ENCODE results near the gene L3MBTL4. TPM values are rescaled to one million over a fixed set of nuclear protein-coding genes. Genes with fewer than 3 reads are reported as not detected.

The L3MBTL4 gene
- polyA plus RNA-seq, 4 donors = 2.6 to 6.5 (median 3.6) TPM

GRCh38 chr18:6001867-6002266 lies 412.8 kb downstream of the L3MBTL4 start:
- FAIRE-seq (no peak), DNase-seq (no peak)
- Histone ChIP-seq H3K27ac (ENCODE audit: low read depth in 1 of 3, low read length in 2 of 3) (no peak overlapping the region), H3K9me3 (ENCODE audit: control insufficient read depth in 2 of 2, insufficient read depth in 1 of 2, low read depth in 1 of 2, low read length in 1 of 2) (peaks cover 0 to 4% of the 10 kb centered on the region in 2 donors), H3K27me3 (ENCODE audit: control insufficient read depth in 3 of 3, insufficient read depth in 3 of 3, low read length in 3 of 3) (no peaks in the 10 kb centered on the region), H3K4me1 (ENCODE audit: control insufficient read depth in 3 of 3, insufficient read depth in 2 of 3, low read depth in 1 of 3, low read length in 2 of 3) (no peaks in the 10 kb centered on the region), H3K36me3 (ENCODE audit: control insufficient read depth in 3 of 3, insufficient read depth in 2 of 3, low read depth in 1 of 3, low read length in 3 of 3) (no peaks in the 10 kb centered on the region), H3K4me3 (ENCODE audit: low read depth in 1 of 3, low read length in 3 of 3) (no peak overlapping the region)
- 72 to 84% (median 78%) methylated on average over 2 of the region's 2 CpGs for WGBS, 3 donors

- Histone ChIP-seq H3K9me3 (ENCODE audit: control insufficient read depth in 2 of 2, insufficient read depth in 1 of 2, low read depth in 1 of 2, low read length in 1 of 2) (peaks cover 0 to 4% of the 10 kb centered on the region in 2 donors), H3K4me3 (ENCODE audit: low read depth in 1 of 3, low read length in 3 of 3) (no peak overlapping the region), H3K4me1 (ENCODE audit: control insufficient read depth in 3 of 3, insufficient read depth in 2 of 3, low read depth in 1 of 3, low read length in 2 of 3) (no peaks in the 10 kb centered on the region), H3K27ac (ENCODE audit: low read depth in 1 of 3, low read length in 2 of 3) (no peak overlapping the region), H3K36me3 (ENCODE audit: control insufficient read depth in 3 of 3, insufficient read depth in 2 of 3, low read depth in 1 of 3, low read length in 3 of 3) (no peaks in the 10 kb centered on the region), H3K27me3 (ENCODE audit: control insufficient read depth in 3 of 3, insufficient read depth in 3 of 3, low read length in 3 of 3) (no peaks in the 10 kb centered on the region)
- FAIRE-seq (no peak), DNase-seq (no peak)
Observed at GRCh38 chr18:5998907-5999306, 415.8 kb downstream of the L3MBTL4 start.

- no peaks in the 10 kb centered on the region for H3K36me3 ChIP-seq (ENCODE audit: control insufficient read depth in 3 of 3, insufficient read depth in 2 of 3, low read depth in 1 of 3, low read length in 3 of 3)
- WGBS, 3 donors = 84 to 88% (median 85%) methylated on average over 7 of the region's 7 CpGs
- H3K27ac ChIP-seq (ENCODE audit: low read depth in 1 of 3, low read length in 2 of 3) = no peak overlapping the region
- DNase-seq (peak in 1 of 2 donors; percentile 45), FAIRE-seq (no peak)
- H3K27me3 ChIP-seq (ENCODE audit: control insufficient read depth in 3 of 3, insufficient read depth in 3 of 3, low read length in 3 of 3) = no peaks in the 10 kb centered on the region
- H3K9me3 ChIP-seq (ENCODE audit: control insufficient read depth in 2 of 2, insufficient read depth in 1 of 2, low read depth in 1 of 2, low read length in 1 of 2) = peaks cover 0 to 4% of the 10 kb centered on the region in 2 donors
- no peak overlapping the region for H3K4me3 ChIP-seq (ENCODE audit: low read depth in 1 of 3, low read length in 3 of 3)
- H3K4me1 ChIP-seq (ENCODE audit: control insufficient read depth in 3 of 3, insufficient read depth in 2 of 3, low read depth in 1 of 3, low read length in 2 of 3) = no peaks in the 10 kb centered on the region
Observed at GRCh38 chr18:5998166-5998881, 416.4 kb downstream of the L3MBTL4 start.

GRCh38 chr18:5997361-5997760 lies 417.4 kb downstream of the L3MBTL4 start:
- no peak overlapping the region for H3K4me3 ChIP-seq (ENCODE audit: low read depth in 1 of 3, low read length in 3 of 3)
- H3K27ac ChIP-seq (ENCODE audit: low read depth in 1 of 3, low read length in 2 of 3) = no peak overlapping the region
- H3K36me3 ChIP-seq (ENCODE audit: control insufficient read depth in 3 of 3, insufficient read depth in 2 of 3, low read depth in 1 of 3, low read length in 3 of 3) = no peaks in the 10 kb centered on the region
- peaks cover 0 to 4% of the 10 kb centered on the region in 2 donors for H3K9me3 ChIP-seq (ENCODE audit: control insufficient read depth in 2 of 2, insufficient read depth in 1 of 2, low read depth in 1 of 2, low read length in 1 of 2)
- FAIRE-seq (no peak), DNase-seq (no peak)
- H3K27me3 ChIP-seq (ENCODE audit: control insufficient read depth in 3 of 3, insufficient read depth in 3 of 3, low read length in 3 of 3) = no peaks in the 10 kb centered on the region
- 72 to 97% (median 81%) methylated on average over 1 of the region's 1 CpG for WGBS, 3 donors
- no peaks in the 10 kb centered on the region for H3K4me1 ChIP-seq (ENCODE audit: control insufficient read depth in 3 of 3, insufficient read depth in 2 of 3, low read depth in 1 of 3, low read length in 2 of 3)

DNA sequence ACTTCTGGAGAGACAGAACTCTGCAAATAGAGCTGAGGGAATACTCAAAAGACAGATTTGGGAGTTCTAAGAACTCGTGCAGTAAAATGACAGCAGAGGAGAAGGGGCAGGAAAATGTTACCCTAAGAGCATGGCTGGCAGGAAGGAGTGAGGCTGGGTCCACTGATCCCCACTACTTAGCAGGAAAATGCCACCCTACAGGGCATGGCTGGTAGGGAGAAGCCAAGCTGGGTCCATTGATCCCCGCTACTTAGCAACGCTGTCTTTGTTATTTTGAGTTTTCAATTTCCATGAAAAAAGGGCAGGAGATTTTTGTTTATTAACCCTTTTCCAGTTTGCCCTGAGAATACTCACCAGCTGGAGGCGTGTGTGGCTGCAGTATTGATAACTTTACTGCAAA lies 419.1 kb downstream of the L3MBTL4 start:
- Histone ChIP-seq H3K27me3 (ENCODE audit: control insufficient read depth in 3 of 3, insufficient read depth in 3 of 3, low read length in 3 of 3) (no peaks in the 10 kb centered on the region), H3K9me3 (ENCODE audit: control insufficient read depth in 2 of 2, insufficient read depth in 1 of 2, low read depth in 1 of 2, low read length in 1 of 2) (peaks cover 0 to 4% of the 10 kb centered on the region in 2 donors), H3K27ac (ENCODE audit: low read depth in 1 of 3, low read length in 2 of 3) (no peak overlapping the region), H3K4me1 (ENCODE audit: control insufficient read depth in 3 of 3, insufficient read depth in 2 of 3, low read depth in 1 of 3, low read length in 2 of 3) (no peaks in the 10 kb centered on the region), H3K4me3 (ENCODE audit: low read depth in 1 of 3, low read length in 3 of 3) (no peak overlapping the region), H3K36me3 (ENCODE audit: control insufficient read depth in 3 of 3, insufficient read depth in 2 of 3, low read depth in 1 of 3, low read length in 3 of 3) (no peaks in the 10 kb centered on the region)
- 72 to 94% (median 90%) methylated on average over 4 of the region's 4 CpGs for WGBS, 3 donors
- no peak for DNase-seq
- FAIRE-seq = no peak

GRCh38 chr18:5993938-5994337 lies 420.8 kb downstream of the L3MBTL4 start:
- DNase-seq (no peak), FAIRE-seq (no peak)
- Histone ChIP-seq H3K4me3 (ENCODE audit: low read depth in 1 of 3, low read length in 3 of 3) (no peak overlapping the region), H3K27ac (ENCODE audit: low read depth in 1 of 3, low read length in 2 of 3) (no peak overlapping the region), H3K27me3 (ENCODE audit: control insufficient read depth in 3 of 3, insufficient read depth in 3 of 3, low read length in 3 of 3) (no peaks in the 10 kb centered on the region), H3K36me3 (ENCODE audit: control insufficient read depth in 3 of 3, insufficient read depth in 2 of 3, low read depth in 1 of 3, low read length in 3 of 3) (no peaks in the 10 kb centered on the region), H3K9me3 (ENCODE audit: control insufficient read depth in 2 of 2, insufficient read depth in 1 of 2, low read depth in 1 of 2, low read length in 1 of 2) (no peaks in the 10 kb centered on the region), H3K4me1 (ENCODE audit: control insufficient read depth in 3 of 3, insufficient read depth in 2 of 3, low read depth in 1 of 3, low read length in 2 of 3) (no peaks in the 10 kb centered on the region)
- WGBS, 3 donors = 89 to 94% (median 91%) methylated on average over 9 of the region's 9 CpGs

GRCh38 chr18:5992381-5992780 lies 422.3 kb downstream of the L3MBTL4 start:
- Histone ChIP-seq H3K36me3 (ENCODE audit: control insufficient read depth in 3 of 3, insufficient read depth in 2 of 3, low read depth in 1 of 3, low read length in 3 of 3) (no peaks in the 10 kb centered on the region), H3K4me3 (ENCODE audit: low read depth in 1 of 3, low read length in 3 of 3) (no peak overlapping the region), H3K27me3 (ENCODE audit: control insufficient read depth in 3 of 3, insufficient read depth in 3 of 3, low read length in 3 of 3) (no peaks in the 10 kb centered on the region), H3K4me1 (ENCODE audit: control insufficient read depth in 3 of 3, insufficient read depth in 2 of 3, low read depth in 1 of 3, low read length in 2 of 3) (no peaks in the 10 kb centered on the region), H3K9me3 (ENCODE audit: control insufficient read depth in 2 of 2, insufficient read depth in 1 of 2, low read depth in 1 of 2, low read length in 1 of 2) (no peaks in the 10 kb centered on the region), H3K27ac (ENCODE audit: low read depth in 1 of 3, low read length in 2 of 3) (no peak overlapping the region)
- 93 to 97% (median 95%) methylated on average over 7 of the region's 7 CpGs for WGBS, 3 donors
- no peak for FAIRE-seq
- DNase-seq = no peak

DNA sequence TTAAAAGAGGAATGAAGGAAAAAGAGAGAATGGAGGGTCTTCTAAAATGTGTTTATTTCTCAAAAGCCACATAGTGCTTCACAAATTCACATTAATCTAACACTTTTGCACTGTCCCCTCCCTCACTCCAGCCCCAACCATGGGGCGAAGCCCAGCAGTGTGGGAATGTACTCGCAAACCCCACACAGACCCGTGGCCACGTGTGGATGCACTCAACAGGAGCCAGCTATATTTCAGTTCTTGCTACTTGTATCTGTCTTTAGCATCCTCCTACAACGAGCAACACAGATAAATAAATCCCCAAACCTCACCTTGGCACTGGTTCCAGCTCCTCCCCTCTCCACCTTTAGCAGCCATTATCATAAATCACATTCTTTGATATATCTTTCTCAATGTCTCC lies 427.5 kb downstream of the L3MBTL4 start:
- DNase-seq = no peak
- no peak overlapping the region for H3K27ac ChIP-seq (ENCODE audit: low read depth in 1 of 3, low read length in 2 of 3)
- FAIRE-seq = no peak
- no peaks in the 10 kb centered on the region for H3K4me1 ChIP-seq (ENCODE audit: control insufficient read depth in 3 of 3, insufficient read depth in 2 of 3, low read depth in 1 of 3, low read length in 2 of 3)
- whole genome bisulfite sequencing, 3 donors = 73 to 78% (median 75%) methylated on average over 5 of the region's 5 CpGs
- no peak overlapping the region for H3K4me3 ChIP-seq (ENCODE audit: low read depth in 1 of 3, low read length in 3 of 3)
- no peaks in the 10 kb centered on the region for H3K27me3 ChIP-seq (ENCODE audit: control insufficient read depth in 3 of 3, insufficient read depth in 3 of 3, low read length in 3 of 3)
- no peaks in the 10 kb centered on the region for H3K36me3 ChIP-seq (ENCODE audit: control insufficient read depth in 3 of 3, insufficient read depth in 2 of 3, low read depth in 1 of 3, low read length in 3 of 3)
- H3K9me3 ChIP-seq (ENCODE audit: control insufficient read depth in 2 of 2, insufficient read depth in 1 of 2, low read depth in 1 of 2, low read length in 1 of 2) = no peaks in the 10 kb centered on the region

Data from small intestine (tissue), 7 donors.